OCI-LY1 (cell line): ENCODE measurements around the gene OGDHL.
"Not testable (repeated sequence)": the region's sequence is repeated elsewhere in the genome, so short reads cannot be mapped to it uniquely, and the experiment has no call there.

ENCODE experiments used
- H2AFZ ChIP-seq: fragments of 200-600 bp; sonication (generic), shearing (Covaris generic); 2 replicates; pipeline ENCODE4 v1.6.0; 2014; ENCODE audit warnings: antibody characterized with exemption, mild to moderate bottlenecking, low read length
- H3F3A ChIP-seq: fragments of 200-600 bp; sonication (generic), shearing (Covaris generic); 2 replicates; pipeline ENCODE4 v1.6.0; 2014; ENCODE audit warnings: mild to moderate bottlenecking, antibody characterized with exemption, low read length, moderate library complexity; ENCODE audit not compliant: insufficient read depth
- H3K27ac ChIP-seq: fragments of 200-600 bp; sonication (generic); 2 replicates; pipeline ENCODE4 v1.5.1; 2014; ENCODE audit warnings: low read length, mixed run types, mild to moderate bottlenecking, low read depth; ENCODE audit not compliant: poor library complexity, severe bottlenecking
- H3K27me3 ChIP-seq: fragments of 200-600 bp; sonication (generic); 2 replicates; pipeline ENCODE4 v1.6.0; 2014; ENCODE audit warnings: antibody characterized with exemption, mild to moderate bottlenecking, low read length, moderate library complexity; ENCODE audit not compliant: insufficient read depth
- H3K36me3 ChIP-seq: fragments of 200-600 bp; sonication (generic); 2 replicates; pipeline ENCODE4 v1.6.1; 2014; ENCODE audit warnings: mild to moderate bottlenecking, antibody characterized with exemption, low read length, moderate library complexity, mixed read lengths; ENCODE audit not compliant: insufficient read depth
- H3K4me1 ChIP-seq: fragments of 200-600 bp; sonication (generic); 2 replicates; pipeline ENCODE4 v1.5.1; 2014; ENCODE audit warnings: mild to moderate bottlenecking, low read length, moderate library complexity; ENCODE audit not compliant: insufficient read depth, severe bottlenecking
- H3K4me2 ChIP-seq: fragments of 200-600 bp; sonication (generic), shearing (Covaris generic); 2 replicates; pipeline ENCODE4 v1.6.1; 2014; ENCODE audit warnings: low read length
- H3K4me3 ChIP-seq: fragments of 200-600 bp; sonication (generic); 2 replicates; pipeline ENCODE4 v1.5.1; 2014; ENCODE audit warnings: low read length, low read depth, mild to moderate bottlenecking, mixed read lengths; ENCODE audit not compliant: poor library complexity, severe bottlenecking
- H3K79me2 ChIP-seq: fragments of 200-600 bp; shearing (Covaris generic); 2 replicates; pipeline ENCODE4 v1.6.1; 2016; ENCODE audit warnings: mixed run types, low read length, mixed read lengths; ENCODE audit not compliant: insufficient read depth
- H3K9ac ChIP-seq: fragments of 200-600 bp; sonication (generic), shearing (Covaris generic); 2 replicates; pipeline ENCODE4 v1.6.1; 2014; ENCODE audit warnings: mild to moderate bottlenecking, low read length, mixed read lengths
- H3K9me2 ChIP-seq: fragments of 200-600 bp; sonication (generic), shearing (Covaris generic); 2 replicates; pipeline ENCODE4 v1.6.1; 2014; ENCODE audit warnings: low read depth, mild to moderate bottlenecking, low read length, mixed read lengths
- H3K9me3 ChIP-seq: fragments of 200-600 bp; shearing (Covaris generic); 2 replicates; pipeline ENCODE4 v1.6.1; 2014; ENCODE audit warnings: low read length, mixed read lengths
- H4K20me1 ChIP-seq: fragments of 200-600 bp; sonication (generic), shearing (Covaris generic); 2 replicates; pipeline ENCODE4 v1.6.0; 2016; ENCODE audit warnings: mild to moderate bottlenecking, low read length; ENCODE audit not compliant: insufficient read depth
- CTCF ChIP-seq: fragments of 200-600 bp; sonication (generic), shearing (Covaris generic); IDR thresholded peaks from 2 replicates; pipeline ENCODE4 v1.5.1; 2017; ENCODE audit warnings: mild to moderate bottlenecking, antibody characterized with exemption, low read length, moderate library complexity, mixed read lengths
- EZH2 ChIP-seq: fragments of 200-600 bp; sonication (generic), shearing (Covaris generic); IDR thresholded peaks from 2 replicates; pipeline ENCODE4 v1.8.0; 2017; ENCODE audit warnings: borderline replicate concordance, mixed run types, mild to moderate bottlenecking, antibody characterized with exemption, low read length, moderate library complexity, mixed read lengths

The OGDHL gene

DNA sequence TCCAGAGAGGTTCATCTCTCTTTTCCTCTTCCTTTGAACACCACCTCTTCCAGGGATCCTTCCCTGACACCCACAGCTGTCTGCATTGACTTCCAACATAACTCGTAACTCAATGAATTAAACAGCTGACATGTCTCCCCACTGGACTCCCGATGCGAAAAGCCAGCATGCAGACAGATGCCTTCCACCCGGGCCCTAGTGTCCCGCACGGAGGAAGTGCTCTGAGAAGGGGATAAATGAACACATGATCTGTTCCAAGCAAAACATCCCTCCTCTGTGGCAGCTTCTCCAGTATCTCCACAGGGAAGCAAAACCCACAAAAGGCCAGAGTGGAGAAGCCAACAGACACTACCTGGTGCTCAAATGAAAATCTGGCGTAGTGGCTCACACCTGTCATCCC is 28.3 kb downstream of the OGDHL start:
- Histone ChIP-seq H3K4me2 (no peak overlapping the region), H3K4me1 (no peaks in the 10 kb centered on the region), H3K9me3 (no peaks in the 10 kb centered on the region), H3K27me3 (no peaks in the 10 kb centered on the region), H3K9me2 (no peaks in the 10 kb centered on the region), H2AFZ (no peak overlapping the region), H3K4me3 (no peak overlapping the region), H4K20me1 (no peaks in the 10 kb centered on the region), H3K9ac (no peak overlapping the region), H3F3A (no peaks in the 10 kb centered on the region), H3K36me3 (no peaks in the 10 kb centered on the region), H3K27ac (no peak overlapping the region), H3K79me2 (no peaks in the 10 kb centered on the region)
- TF ChIP-seq EZH2 = no peak
- no peak for TF ChIP-seq CTCF

- no peak overlapping the region for H3K4me3 ChIP-seq
- no peak overlapping the region for H2AFZ ChIP-seq
- no peak overlapping the region for H3K4me2 ChIP-seq
- no peaks in the 10 kb centered on the region for H4K20me1 ChIP-seq
- TF ChIP-seq EZH2 (no peak), CTCF (no peak)
- no peaks in the 10 kb centered on the region for H3K36me3 ChIP-seq
- no peaks in the 10 kb centered on the region for H3K27me3 ChIP-seq
- H3K27ac ChIP-seq = no peak overlapping the region
- no peaks in the 10 kb centered on the region for H3K9me2 ChIP-seq
- H3K4me1 ChIP-seq = no peaks in the 10 kb centered on the region
- no peak overlapping the region for H3K9ac ChIP-seq
- no peaks in the 10 kb centered on the region for H3K79me2 ChIP-seq
- H3K9me3 ChIP-seq = peaks cover 7% of the 10 kb centered on the region; the same call in 1 of the 2 replicates
- H3F3A ChIP-seq = no peaks in the 10 kb centered on the region
These were observed 35.5 kb downstream of the OGDHL start for GRCh38 chr10:49726593-49726992.

DNA sequence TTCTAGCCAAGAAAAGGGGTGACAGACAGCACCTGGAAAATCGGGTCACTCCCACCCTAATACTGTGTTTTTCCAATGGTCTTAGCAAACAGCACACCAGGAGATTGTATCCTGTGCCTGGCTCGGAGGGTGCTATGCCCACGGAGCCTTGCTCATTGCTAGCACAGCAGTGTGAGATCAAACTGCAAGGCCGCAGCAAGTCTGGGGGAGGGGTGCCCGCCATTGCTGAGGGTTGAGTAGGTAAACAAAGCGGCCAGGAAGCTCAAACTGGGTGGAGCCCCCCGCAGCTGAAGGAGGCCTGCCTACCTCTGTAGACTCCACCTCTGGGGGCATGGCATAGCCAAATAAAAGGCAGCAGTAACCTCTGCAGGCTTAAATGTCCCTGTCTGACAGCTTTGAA is 47.0 kb downstream of the OGDHL start:
- H3K36me3 ChIP-seq, H3K9ac ChIP-seq, H3K9me2 ChIP-seq, H3K27me3 ChIP-seq, H3K9me3 ChIP-seq, H3K27ac ChIP-seq, H3K4me3 ChIP-seq, H3K4me2 ChIP-seq, H3F3A ChIP-seq, H3K4me1 ChIP-seq, H2AFZ ChIP-seq, H4K20me1 ChIP-seq, H3K79me2 ChIP-seq: not testable (repeated sequence)

DNA sequence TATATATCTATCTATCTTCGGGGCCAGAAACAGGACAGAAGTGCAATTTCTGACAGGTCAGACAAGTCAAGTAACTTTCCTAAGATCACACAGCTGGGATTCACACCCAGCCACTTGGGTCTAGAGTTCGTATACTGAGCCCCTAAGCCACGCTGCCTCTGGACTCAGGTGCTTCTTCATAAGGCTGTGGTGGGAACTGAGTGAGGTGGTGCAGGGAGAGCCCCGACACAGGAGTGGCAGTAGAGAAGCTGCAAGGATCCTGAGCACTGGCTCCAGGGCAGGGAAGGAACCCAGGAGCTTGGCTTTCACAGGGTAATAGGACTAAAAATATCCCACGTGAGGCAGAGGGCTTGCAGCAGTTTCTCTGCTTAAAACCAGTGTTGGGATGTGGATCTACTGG is 48.9 kb downstream of the OGDHL start:
- no peak for TF ChIP-seq EZH2
- no peak for TF ChIP-seq CTCF
- no peak overlapping the region for H3K4me2 ChIP-seq

More for the DNA sequence above, 48.9 kb downstream of the OGDHL start:
- Histone ChIP-seq H3K27me3 (no peaks in the 10 kb centered on the region), H3K79me2 (no peaks in the 10 kb centered on the region), H3K9ac (no peak overlapping the region), H3K9me3 (no peaks in the 10 kb centered on the region), H2AFZ (no peak overlapping the region), H3K4me3 (no peak overlapping the region), H3K4me1 (no peaks in the 10 kb centered on the region), H3K27ac (no peak overlapping the region), H3F3A (no peaks in the 10 kb centered on the region), H4K20me1 (no peaks in the 10 kb centered on the region), H3K36me3 (no peaks in the 10 kb centered on the region), H3K9me2 (no peaks in the 10 kb centered on the region)
